Measurements from ENCODE around the gene BEND5.

DNA sequence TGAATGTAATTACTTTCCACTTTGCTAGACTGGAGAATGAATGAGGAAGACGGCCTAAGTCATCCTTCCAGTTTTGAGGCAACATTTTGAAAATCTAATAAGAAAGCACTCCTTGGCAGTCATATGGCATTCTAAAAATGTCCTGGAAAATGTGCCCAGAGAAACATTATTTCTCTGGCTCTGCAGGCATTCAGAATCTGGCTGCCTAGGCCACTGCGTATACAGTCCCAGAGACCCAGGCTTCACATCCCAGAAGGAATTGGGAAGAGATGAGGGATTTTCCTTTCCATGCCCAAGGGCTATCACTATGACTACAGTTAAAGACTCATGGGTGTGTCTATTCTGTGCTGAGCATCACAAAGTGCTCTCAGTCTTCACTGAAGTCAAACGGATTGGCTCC, 92.9 kb downstream of the BEND5 start:
- no peak for TF ChIP-seq EP300 (IDR thresholded peaks at IDR 0.05)
- TF ChIP-seq, protein P1, sequence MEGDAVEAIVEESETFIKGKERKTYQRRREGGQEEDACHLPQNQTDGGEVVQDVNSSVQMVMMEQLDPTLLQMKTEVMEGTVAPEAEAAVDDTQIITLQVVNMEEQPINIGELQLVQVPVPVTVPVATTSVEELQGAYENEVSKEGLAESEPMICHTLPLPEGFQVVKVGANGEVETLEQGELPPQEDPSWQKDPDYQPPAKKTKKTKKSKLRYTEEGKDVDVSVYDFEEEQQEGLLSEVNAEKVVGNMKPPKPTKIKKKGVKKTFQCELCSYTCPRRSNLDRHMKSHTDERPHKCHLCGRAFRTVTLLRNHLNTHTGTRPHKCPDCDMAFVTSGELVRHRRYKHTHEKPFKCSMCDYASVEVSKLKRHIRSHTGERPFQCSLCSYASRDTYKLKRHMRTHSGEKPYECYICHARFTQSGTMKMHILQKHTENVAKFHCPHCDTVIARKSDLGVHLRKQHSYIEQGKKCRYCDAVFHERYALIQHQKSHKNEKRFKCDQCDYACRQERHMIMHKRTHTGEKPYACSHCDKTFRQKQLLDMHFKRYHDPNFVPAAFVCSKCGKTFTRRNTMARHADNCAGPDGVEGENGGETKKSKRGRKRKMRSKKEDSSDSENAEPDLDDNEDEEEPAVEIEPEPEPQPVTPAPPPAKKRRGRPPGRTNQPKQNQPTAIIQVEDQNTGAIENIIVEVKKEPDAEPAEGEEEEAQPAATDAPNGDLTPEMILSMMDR (IDR thresholded peaks at IDR 0.05) = no peak

Data from ovary (tissue), 3 donors.